Occipital lobe (tissue), 2 donors: ENCODE data around the gene SCAF8. TPM values are rescaled to one million over a fixed set of nuclear protein-coding genes. Genes with fewer than 3 reads are reported as not detected.

Source experiments
- DNase-seq: peaks from one replicate; lab custom pipeline; 2025; lab: John Stamatoyannopoulos, UW
- total RNA-seq: library from RNA; depleted of rRNA; stranded (reverse); fragments of >200 nt; gene quantifications from one replicate; pipeline ENCODE4 v1.2.3, GENCODE V29; 2014

Gene SCAF8
- total RNA-seq, 1 donor from 2014 or later = 106 TPM

- no peak for DNase-seq
Measured at GRCh38 chr6:154839546-154839945, 106.3 kb downstream of the SCAF8 start.

GRCh38 chr6:154840363-154840762 is 107.1 kb downstream of the SCAF8 start:
- no peak for DNase-seq

- no peak for DNase-seq
Measured at GRCh38 chr6:154841109-154841508, 107.9 kb downstream of the SCAF8 start.

- no peak for DNase-seq
Measured at GRCh38 chr6:154842833-154843232, 109.6 kb downstream of the SCAF8 start.

- DNase-seq = no peak
Measured at GRCh38 chr6:154847318-154847717, 114.1 kb downstream of the SCAF8 start.

GRCh38 chr6:154848580-154848979 is 115.4 kb downstream of the SCAF8 start:
- no peak for DNase-seq

GRCh38 chr6:154849475-154849874 is 116.3 kb downstream of the SCAF8 start:
- no peak for DNase-seq

GRCh38 chr6:154852687-154853086 is 119.5 kb downstream of the SCAF8 start:
- no peak for DNase-seq

- DNase-seq = no peak
Measured at GRCh38 chr6:154857529-154857928, 124.3 kb downstream of the SCAF8 start.

- no peak for DNase-seq
Measured at GRCh38 chr6:154861825-154862224, 128.6 kb downstream of the SCAF8 start.

- DNase-seq = no peak
Measured at GRCh38 chr6:154862536-154862935, 129.3 kb downstream of the SCAF8 start.

- no peak for DNase-seq
Measured at GRCh38 chr6:154864066-154864430, 130.8 kb downstream of the SCAF8 start.

- no peak for DNase-seq
Measured at GRCh38 chr6:154865291-154865690, 132.1 kb downstream of the SCAF8 start.

GRCh38 chr6:154868143-154868594 is 135.0 kb downstream of the SCAF8 start:
- DNase-seq = no peak

GRCh38 chr6:154872542-154873114 is 139.4 kb downstream of the SCAF8 start:
- no peak for DNase-seq

GRCh38 chr6:154873546-154873945 is 140.3 kb downstream of the SCAF8 start:
- DNase-seq = no peak

GRCh38 chr6:154874773-154875592 is 141.8 kb downstream of the SCAF8 start:
- no peak for DNase-seq

- DNase-seq = no peak
Measured at GRCh38 chr6:154876486-154877280, 143.5 kb downstream of the SCAF8 start.

- DNase-seq = no peak
Measured at GRCh38 chr6:154878871-154879491, 145.8 kb downstream of the SCAF8 start.

- no peak for DNase-seq
Measured at GRCh38 chr6:154882107-154882506, 148.9 kb downstream of the SCAF8 start.
